WI38 (cell line): ENCODE data around the gene OR1E1.
"Not testable (repeated sequence)": the region's sequence is repeated elsewhere in the genome, so short reads cannot be mapped to it uniquely, and the experiment has no call there.

ENCODE experiments used
- H3K4me3 ChIP-seq: 2 replicates; pipeline ENCODE4 v1.5.1; 2011; ENCODE audit warnings: low read depth, mild to moderate bottlenecking, control low read depth, low read length
- CTCF ChIP-seq: IDR thresholded peaks from 2 replicates; pipeline ENCODE4 v1.5.1; 2012; ENCODE audit warnings: low read depth, mild to moderate bottlenecking, control low read depth, low read length

Gene OR1E1

GRCh38 chr17:3398310-3398709 is at the start of gene OR1E1:
Gene OR1E1, minus strand, starts transcription at chr17:3398410. Its CDS starts 0 bp downstream, at chr17:3398410.
- H3K4me3 ChIP-seq, result no peak within 1 kb of the TSS
- TF ChIP-seq CTCF, result no peak

GRCh38 chr17:3447625-3448024 is 49.4 kb upstream of the OR1E1 start:
- no peak overlapping the region for H3K4me3 ChIP-seq
- no peak for TF ChIP-seq CTCF

- H3K4me3 ChIP-seq, result no peak overlapping the region
- no peak for TF ChIP-seq CTCF
Measured at GRCh38 chr17:3440451-3440850, 42.2 kb upstream of the OR1E1 start.

- no peak for TF ChIP-seq CTCF
- no peak overlapping the region for H3K4me3 ChIP-seq
Measured at GRCh38 chr17:3438368-3438767, 40.2 kb upstream of the OR1E1 start.

DNA sequence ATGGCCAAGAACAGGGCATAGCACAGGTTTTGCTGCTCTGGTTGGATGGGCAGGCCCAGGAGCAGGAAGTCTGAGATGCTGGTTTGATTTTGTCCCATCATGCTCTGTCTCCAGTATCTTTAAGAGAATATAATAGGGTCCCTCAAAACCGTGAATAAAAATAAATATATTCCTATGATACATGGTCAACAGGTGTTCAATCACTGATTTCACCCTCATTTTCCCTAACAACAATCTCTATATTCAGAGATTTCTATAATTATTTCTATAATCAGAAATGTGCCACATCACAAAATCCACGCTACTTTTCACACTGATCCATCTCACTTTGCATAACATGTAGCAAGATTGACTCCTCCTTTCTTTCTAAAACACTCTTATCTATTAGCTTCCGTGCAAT is 35.5 kb upstream of the OR1E1 start, which contains the start of gene OR1E2:
OR1E2 (minus strand) TSS at position 101 of the 400 bp plus-strand sequence; CDS start at position 101, 0 bp downstream.
- H3K4me3 ChIP-seq, result no peak within 1 kb of the TSS
- TF ChIP-seq CTCF, result no peak

- not testable (repeated sequence) for H3K4me3 ChIP-seq
Measured at GRCh38 chr17:3433215-3433614, 35.0 kb upstream of the OR1E1 start.

GRCh38 chr17:3418222-3418621 is 20.0 kb upstream of the OR1E1 start:
- TF ChIP-seq CTCF, result no peak
- H3K4me3 ChIP-seq, result no peak overlapping the region

DNA sequence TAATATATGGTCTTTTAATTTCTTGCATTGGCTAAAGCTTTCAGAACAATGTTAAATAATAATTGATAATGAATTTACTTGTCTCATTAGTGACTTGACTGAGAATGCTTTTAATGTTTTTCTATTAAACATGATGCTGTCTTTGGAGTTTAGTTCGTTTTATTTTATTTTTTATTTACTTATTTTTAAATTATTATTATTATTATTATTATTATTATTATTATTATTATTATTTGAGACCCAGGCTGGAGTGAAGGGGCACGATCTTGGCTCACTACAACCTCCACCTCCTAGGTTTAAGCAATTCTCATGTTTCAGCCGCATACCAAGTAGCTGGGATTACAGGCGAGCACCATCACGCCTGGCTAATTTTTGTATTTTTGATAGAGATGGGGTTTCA is 17.4 kb upstream of the OR1E1 start:
- no peak overlapping the region for H3K4me3 ChIP-seq
- no peak for TF ChIP-seq CTCF

GRCh38 chr17:3412216-3412615 is 14.0 kb upstream of the OR1E1 start:
- H3K4me3 ChIP-seq, result not testable (repeated sequence)
